HEK293 (cell line): ENCODE results near the gene AP3S2.
A peak's percentile ranks its signal among the peaks of the same experiment; 100 is the strongest.

Source experiments
- CTCF ChIA-PET: fragments of 350-600 bp; formaldehyde crosslinking; extraction: SDS; loops from one replicate; lab custom pipeline; 2021; ENCODE audit warnings: antibody characterized with exemption; lab: Yijun Ruan, JAX
- POLR2A ChIA-PET: fragments of 300-600 bp; formaldehyde crosslinking; extraction: SDS; loops from one replicate; lab custom pipeline; 2020; ENCODE audit warnings: antibody characterized with exemption, inconsistent platforms; lab: Yijun Ruan, JAX
- H3K27ac ChIP-seq: fragments of 200-500 bp; sonication (Bioruptor generic); 2 replicates; pipeline ENCODE4 v1.5.1; 2014; ENCODE audit warnings: low read depth, low read length, control low read depth, inconsistent platforms; ENCODE audit errors: extremely low read depth
- H3K36me3 ChIP-seq, 2 experiments: fragments of 200-500 bp in 1 of 2; sonication (Bioruptor generic) in 1 of 2; 1 replicate in 1 of 2; 2 replicates in 1 of 2; pipeline ENCODE4 v1.5.1; 2014 to 2017; ENCODE audit warnings: inconsistent platforms in 2 of 2, low read length in 2 of 2; ENCODE audit not compliant: control insufficient read depth in 2 of 2, insufficient read depth in 1 of 2
- H3K4me1 ChIP-seq: fragments of 200-500 bp; sonication (Bioruptor generic); 2 replicates; pipeline ENCODE4 v1.5.1; 2014; ENCODE audit warnings: mild to moderate bottlenecking, low read length, inconsistent platforms; ENCODE audit not compliant: control insufficient read depth, insufficient read depth
- H3K4me3 ChIP-seq: 2 replicates; pipeline ENCODE4 v1.5.1; 2011; ENCODE audit warnings: low read depth, mild to moderate bottlenecking, control low read depth, low read length, moderate library complexity
- H3K9me3 ChIP-seq: fragments of 200-500 bp; sonication (Bioruptor generic); 2 replicates; pipeline ENCODE4 v1.5.1; 2014; ENCODE audit warnings: low read depth, low read length, inconsistent platforms; ENCODE audit not compliant: control insufficient read depth, insufficient read depth
- AEBP2 ChIP-seq: fragments of 450-650 bp; formaldehyde crosslinking; IDR thresholded peaks from 2 replicates; pipeline ENCODE4 v1.5.1; 2016; ENCODE audit warnings: missing biosample characterization, missing genetic modification characterization, borderline replicate concordance
- BCL6B ChIP-seq: fragments of 450-650 bp; formaldehyde crosslinking; IDR thresholded peaks from 2 replicates; pipeline ENCODE4 v1.5.1; 2017; ENCODE audit warnings: missing biosample characterization, missing genetic modification characterization
- HOXD13 ChIP-seq: sonication (generic); formaldehyde crosslinking; IDR thresholded peaks from 2 replicates; pipeline ENCODE4 v1.8.0; 2022; ENCODE audit warnings: missing genetic modification reagents, borderline replicate concordance
- SP2 ChIP-seq: fragments of 450-650 bp; formaldehyde crosslinking; IDR thresholded peaks from 2 replicates; pipeline ENCODE4 v1.5.1; 2016; ENCODE audit warnings: missing biosample characterization, missing genetic modification characterization
- ZFHX2 ChIP-seq: fragments of 450-650 bp; formaldehyde crosslinking; conservative IDR thresholded peaks from 2 replicates; pipeline ENCODE4 v1.5.1; 2016; ENCODE audit warnings: missing biosample characterization, missing genetic modification characterization
- ZIC2 ChIP-seq: fragments of 450-650 bp; formaldehyde crosslinking; IDR thresholded peaks from 2 replicates; pipeline ENCODE4 v1.5.1; 2016; ENCODE audit warnings: missing biosample characterization, missing genetic modification characterization
- ZNF10 ChIP-seq: fragments of 450-650 bp; formaldehyde crosslinking; IDR thresholded peaks from 2 replicates; pipeline ENCODE4 v1.5.1; 2017; ENCODE audit warnings: missing biosample characterization, missing genetic modification characterization
- ZNF18 ChIP-seq: fragments of 450-650 bp; formaldehyde crosslinking; IDR thresholded peaks from 2 replicates; pipeline ENCODE4 v1.5.1; 2016; ENCODE audit warnings: missing biosample characterization, missing genetic modification characterization
- ZNF19 ChIP-seq: fragments of 450-650 bp; formaldehyde crosslinking; IDR thresholded peaks from 2 replicates; pipeline ENCODE4; 2016; ENCODE audit warnings: missing biosample characterization, missing genetic modification characterization, low read depth
- ZNF214 ChIP-seq: fragments of 450-650 bp; formaldehyde crosslinking; IDR thresholded peaks from 2 replicates; pipeline ENCODE4 v1.5.1; 2017; ENCODE audit warnings: missing biosample characterization, mild to moderate bottlenecking, missing genetic modification characterization, borderline replicate concordance
- ZNF341 ChIP-seq: fragments of 450-650 bp; formaldehyde crosslinking; IDR thresholded peaks from 2 replicates; pipeline ENCODE4; 2016; ENCODE audit warnings: low read depth, missing biosample characterization, missing genetic modification characterization
- ZNF501 ChIP-seq: fragments of 450-650 bp; formaldehyde crosslinking; IDR thresholded peaks from 2 replicates; pipeline ENCODE4 v1.5.1; 2016; ENCODE audit warnings: missing biosample characterization, missing genetic modification characterization
- ZNF558 ChIP-seq: fragments of 450-650 bp; formaldehyde crosslinking; IDR thresholded peaks from 2 replicates; pipeline ENCODE4 v1.5.1; 2016; ENCODE audit warnings: missing biosample characterization, missing genetic modification characterization
- ZNF596 ChIP-seq: fragments of 450-650 bp; IDR thresholded peaks from 2 replicates; pipeline ENCODE4 v1.5.0; 2018; ENCODE audit warnings: missing biosample characterization, mild to moderate bottlenecking, missing genetic modification characterization, moderate library complexity
- ZNF624 ChIP-seq: fragments of 450-650 bp; formaldehyde crosslinking; IDR thresholded peaks from 2 replicates; pipeline ENCODE4 v1.5.1; 2017; ENCODE audit warnings: missing biosample characterization, missing genetic modification characterization
- ZNF629 ChIP-seq: fragments of 450-650 bp; formaldehyde crosslinking; IDR thresholded peaks from 2 replicates; pipeline ENCODE4 v1.5.1; 2017; ENCODE audit warnings: missing biosample characterization, missing genetic modification characterization
- ZNF645 ChIP-seq: fragments of 450-650 bp; formaldehyde crosslinking; IDR thresholded peaks from 2 replicates; pipeline ENCODE4; 2016; ENCODE audit warnings: missing biosample characterization, missing genetic modification characterization
- ZNF654 ChIP-seq: fragments of 450-650 bp; formaldehyde crosslinking; IDR thresholded peaks from 2 replicates; pipeline ENCODE4 v1.5.1; 2016; ENCODE audit warnings: low read depth, missing biosample characterization, missing genetic modification characterization
- ZNF660 ChIP-seq: fragments of 450-650 bp; IDR thresholded peaks from 2 replicates; pipeline ENCODE4 v1.5.1; 2018; ENCODE audit warnings: missing biosample characterization, mild to moderate bottlenecking, missing genetic modification characterization
- ZNF701 ChIP-seq: fragments of 450-650 bp; formaldehyde crosslinking; IDR thresholded peaks from 2 replicates; pipeline ENCODE4 v1.5.1; 2016; ENCODE audit warnings: missing biosample characterization, missing genetic modification characterization
- ZNF76 ChIP-seq: fragments of 450-650 bp; formaldehyde crosslinking; IDR thresholded peaks from 2 replicates; pipeline ENCODE4; 2016; ENCODE audit warnings: low read depth, missing biosample characterization, missing genetic modification characterization, borderline replicate concordance
- ZNF777 ChIP-seq: fragments of 450-650 bp; formaldehyde crosslinking; IDR thresholded peaks from 2 replicates; pipeline ENCODE4 v1.5.1; 2017; ENCODE audit warnings: missing biosample characterization, missing genetic modification characterization, borderline replicate concordance
- ZNF792 ChIP-seq: fragments of 450-650 bp; formaldehyde crosslinking; IDR thresholded peaks from 2 replicates; pipeline ENCODE4 v1.5.1; 2016; ENCODE audit warnings: missing biosample characterization, missing genetic modification characterization
- ZNF837 ChIP-seq: fragments of 450-650 bp; formaldehyde crosslinking; IDR thresholded peaks from 2 replicates; pipeline ENCODE4 v1.5.1; 2016; ENCODE audit warnings: missing biosample characterization, missing genetic modification characterization
- ZSCAN16 ChIP-seq: fragments of 450-650 bp; formaldehyde crosslinking; IDR thresholded peaks from 2 replicates; pipeline ENCODE4 v1.5.1; 2016; ENCODE audit warnings: missing biosample characterization, missing genetic modification characterization
- ZSCAN4 ChIP-seq: fragments of 450-650 bp; formaldehyde crosslinking; IDR thresholded peaks from 2 replicates; pipeline ENCODE4 v1.5.1; 2017; ENCODE audit warnings: missing biosample characterization, missing genetic modification characterization

Gene AP3S2

GRCh38 chr15:89802231-89802928 is 91.4 kb downstream of the AP3S2 start:
- H3K4me3 ChIP-seq = no peak overlapping the region

GRCh38 chr15:89801471-89802195 is 92.2 kb downstream of the AP3S2 start:
- CTCF ChIA-PET = interaction anchor here (1.2 kb wide), 1 partner anchor 40 kb away, joined by 4 read pairs; no protein-coding TSS in a partner anchor
- Histone ChIP-seq H3K36me3 (no peaks in the 10 kb centered on the region), H3K27ac (no peak overlapping the region)
- TF ChIP-seq ZNF837 (tag by site-specific recombination) (no peak), ZNF558 (tag by site-specific recombination) (no peak), ZNF10 (no peak), HOXD13 (CRISPR knock-in tag) (no peak), ZNF76 (tag by site-specific recombination) (no peak), SP2 (tag by site-specific recombination) (no peak), ZSCAN4 (tag by site-specific recombination) (no peak), ZNF629 (tag by site-specific recombination) (no peak), ZNF645 (tag by site-specific recombination) (no peak), AEBP2 (tag by site-specific recombination) (no peak), ZNF701 (tag by site-specific recombination) (no peak), ZNF501 (no peak), ZNF624 (tag by site-specific recombination) (no peak), BCL6B (tag by site-specific recombination) (no peak)
- TF ChIP-seq, all 188 proteins: peak for 0
- Histone ChIP-seq H3K9me3 (no peaks in the 10 kb centered on the region), H3K4me3 (no peak overlapping the region), H3K4me1 (no peaks in the 10 kb centered on the region)
- POLR2A ChIA-PET = no interaction called here

More at GRCh38 chr15:89802231-89802928, 91.4 kb downstream of the AP3S2 start:
- TF ChIP-seq ZNF792 = no peak
- TF ChIP-seq ZNF777 (tag by site-specific recombination) = no peak
- TF ChIP-seq ZNF660 (tag by site-specific recombination) = no peak
- 0 out of 2 replicates have a peak, but pooled peaks have one; percentile 13 for TF ChIP-seq SP2 (tag by site-specific recombination)
- TF ChIP-seq ZNF596 (tag by site-specific recombination) = no peak
- no peak for TF ChIP-seq ZNF654 (tag by site-specific recombination)
- peak; percentile 54 for TF ChIP-seq ZFHX2 (tag by site-specific recombination)
- TF ChIP-seq ZIC2 (tag by site-specific recombination) = peak; percentile 18; the same call in 1 of the 2 replicates
- no peak for TF ChIP-seq ZNF18
- no peak for TF ChIP-seq ZSCAN16 (tag by site-specific recombination)
- no peak for TF ChIP-seq ZNF19 (tag by site-specific recombination)
- TF ChIP-seq ZNF341 (tag by site-specific recombination) = no peak
- no peak for TF ChIP-seq ZNF214
- H3K4me1 ChIP-seq = no peaks in the 10 kb centered on the region
- H3K27ac ChIP-seq = no peak overlapping the region
- POLR2A ChIA-PET = no interaction called here
- CTCF ChIA-PET = interaction anchor here (1.2 kb wide), 1 partner anchor 41 kb away, joined by 4 read pairs; no protein-coding TSS in a partner anchor
- H3K36me3 ChIP-seq = no peaks in the 10 kb centered on the region
- H3K9me3 ChIP-seq = no peaks in the 10 kb centered on the region
